Cardiac septum (tissue), 1 donor: ENCODE measurements around the gene POLR3K. TPM values are rescaled to one million over a fixed set of nuclear protein-coding genes. Genes with fewer than 3 reads are reported as not detected.
"Not testable (repeated sequence)": the region's sequence is repeated elsewhere in the genome, so short reads cannot be mapped to it uniquely, and the experiment has no call there.

Experiments
- DNase-seq: peaks from one replicate; pipeline ENCODE4 v3.0.0-alpha.2; 2020; ENCODE audit warnings: low spot score
- intact Hi-C: fragments of 100-400 bp; cut with DNase I; formaldehyde crosslinking; loops from one replicate; pipeline ENCODE4 v1.14.0; 2022
- total RNA-seq: library from RNA; stranded (reverse); fragmentation: NEBNext Ultra II Directional; extraction: Animal tissue kit (Norgen Biotek cat#: 25700); gene quantifications from one replicate; pipeline ENCODE4 v1.2.1, GENCODE V29; 2021
- donor health status: DM: no; HTN: no; CAD: no.

POLR3K gene
- total RNA-seq, 1 donor from 2014 or later, result 9.2 TPM

DNA sequence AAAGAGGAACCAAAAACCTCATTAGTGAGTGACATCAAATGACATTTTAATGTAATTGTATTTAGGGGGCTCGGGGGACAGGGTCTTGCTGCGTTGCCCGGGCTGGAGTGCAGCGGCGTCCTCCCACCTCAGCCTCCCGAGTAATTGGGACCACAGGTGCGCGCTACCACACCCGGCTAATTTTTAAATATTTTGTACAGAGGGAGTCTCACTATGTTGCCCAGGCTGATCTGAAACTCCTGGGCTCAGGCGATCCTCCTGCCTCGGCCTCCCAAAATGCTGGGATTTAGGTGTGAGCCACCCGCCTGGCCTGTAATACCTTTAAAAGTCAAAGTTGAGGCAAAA, 801 bp upstream of the POLR3K start:
- intact Hi-C loops, result no loop called here
- DNase-seq, result no peak

DNA sequence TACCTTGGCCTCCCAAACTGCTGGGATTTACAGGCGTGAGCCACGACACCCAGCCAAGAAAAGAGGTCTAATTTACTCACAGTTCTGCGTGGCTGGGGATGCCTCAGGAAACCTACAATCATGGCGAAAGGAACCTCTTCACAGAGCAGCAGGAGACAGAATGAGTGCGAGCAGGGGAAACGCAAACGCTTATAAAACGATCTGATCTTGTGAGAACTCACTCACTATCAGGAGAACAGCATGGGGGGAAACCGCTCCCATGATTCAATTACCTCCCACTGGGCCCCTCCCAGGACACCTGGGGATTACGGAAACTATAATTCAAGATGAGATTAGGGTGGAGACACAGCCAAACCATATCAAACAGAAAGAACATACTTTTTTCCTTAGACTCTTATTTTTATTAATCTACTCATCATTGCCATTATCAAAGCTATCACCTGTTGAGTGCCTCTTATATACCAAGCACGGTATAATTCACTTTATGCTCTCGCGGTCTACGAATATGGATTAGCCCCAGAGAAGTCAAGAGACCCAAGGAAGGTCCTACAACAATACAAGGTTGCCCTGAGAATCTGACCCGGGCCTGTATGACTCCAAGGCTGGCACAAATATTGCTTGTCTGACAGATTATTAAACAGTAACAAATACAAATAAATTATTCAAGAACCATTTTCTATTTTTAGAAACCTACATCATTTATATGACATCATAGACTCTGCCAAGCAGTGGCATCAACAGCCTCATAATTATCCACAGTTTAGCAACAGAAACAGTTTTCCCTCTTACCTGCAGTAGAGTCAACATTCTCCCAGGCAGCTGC, 2.4 kb downstream of the POLR3K start:
- intact Hi-C loops, result no loop called here
- no peak for DNase-seq

DNA sequence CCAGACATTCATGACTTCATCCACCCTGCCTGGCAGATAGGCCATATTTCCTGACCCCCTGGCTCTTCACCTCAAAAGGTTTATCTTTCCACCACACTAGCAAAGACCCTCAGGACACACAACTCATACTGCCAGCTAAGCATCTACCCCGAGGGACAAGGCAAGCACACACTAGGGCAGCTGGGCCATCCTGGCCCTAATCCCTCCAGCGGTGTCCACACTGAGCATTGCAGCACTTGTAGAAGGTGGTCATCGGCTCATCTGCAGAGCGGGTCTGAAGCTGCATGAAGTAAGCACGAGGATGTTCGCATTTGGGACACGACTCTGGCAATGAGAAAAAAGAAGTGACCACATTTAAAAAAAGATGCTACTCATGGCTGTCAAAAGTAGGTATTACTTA, 6.2 kb downstream of the POLR3K start:
- no peak for DNase-seq
- intact Hi-C loops, result no loop called here

DNA sequence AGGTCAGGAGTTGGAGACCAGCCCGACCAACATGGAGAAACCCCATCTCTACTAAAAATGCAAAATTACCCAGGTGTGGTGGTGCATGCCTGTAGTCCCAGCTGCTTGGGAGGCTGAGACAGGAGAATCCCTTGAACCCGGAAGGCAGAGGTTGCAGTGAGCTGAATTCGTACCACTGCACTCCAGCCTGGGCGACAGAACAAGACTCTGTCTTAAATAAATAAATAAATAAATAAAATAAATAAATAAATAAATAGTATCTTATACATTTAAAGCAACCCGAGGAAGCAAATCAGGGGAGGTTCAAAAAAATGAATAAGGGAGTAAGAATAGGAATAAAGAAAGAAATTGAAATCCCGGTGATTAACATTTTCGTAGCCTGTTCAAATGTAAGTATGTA, 6.9 kb downstream of the POLR3K start:
- DNase-seq, intact Hi-C loops: not testable (repeated sequence)

DNA sequence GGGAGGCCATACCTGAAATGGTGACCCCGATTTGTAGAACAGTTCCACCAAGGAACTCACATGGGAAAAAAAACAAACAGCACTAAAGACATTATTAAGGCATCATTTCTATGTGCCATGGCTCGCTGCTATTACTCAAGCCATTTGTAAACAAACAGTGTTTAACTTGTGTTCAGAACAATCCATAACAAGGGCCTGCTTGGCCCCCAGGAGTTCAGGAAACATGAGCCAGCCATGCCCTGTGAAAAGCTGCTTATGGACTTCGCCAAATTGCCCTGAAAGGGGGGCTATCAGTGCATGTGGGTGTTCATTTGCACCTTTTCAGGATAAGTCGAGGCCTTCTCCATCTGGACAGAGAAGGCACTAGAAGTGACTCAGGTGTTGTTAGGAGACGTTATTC, 8.0 kb downstream of the POLR3K start:
- intact Hi-C loops, result no loop called here
- no peak for DNase-seq

DNA sequence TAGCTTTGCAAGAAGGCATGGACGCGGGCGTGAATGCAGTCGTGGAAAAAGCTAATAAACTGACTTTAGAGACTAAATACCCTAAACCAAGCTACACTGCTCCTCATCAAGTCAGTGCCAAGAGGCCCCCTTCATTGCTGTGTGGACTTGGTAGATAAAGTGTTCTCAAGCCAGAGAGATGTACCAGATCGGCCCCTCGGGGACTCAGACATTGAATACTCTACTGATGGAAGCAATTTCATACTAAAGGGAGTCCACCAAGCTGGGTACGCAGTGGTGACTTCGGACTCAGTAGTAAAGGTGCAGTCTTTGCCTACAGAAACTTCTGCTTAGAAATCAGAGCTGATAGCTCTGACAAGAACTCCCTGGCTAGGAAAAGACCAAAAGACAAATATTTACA, 8.8 kb downstream of the POLR3K start:
- intact Hi-C loops, result no loop called here
- no peak for DNase-seq

DNA sequence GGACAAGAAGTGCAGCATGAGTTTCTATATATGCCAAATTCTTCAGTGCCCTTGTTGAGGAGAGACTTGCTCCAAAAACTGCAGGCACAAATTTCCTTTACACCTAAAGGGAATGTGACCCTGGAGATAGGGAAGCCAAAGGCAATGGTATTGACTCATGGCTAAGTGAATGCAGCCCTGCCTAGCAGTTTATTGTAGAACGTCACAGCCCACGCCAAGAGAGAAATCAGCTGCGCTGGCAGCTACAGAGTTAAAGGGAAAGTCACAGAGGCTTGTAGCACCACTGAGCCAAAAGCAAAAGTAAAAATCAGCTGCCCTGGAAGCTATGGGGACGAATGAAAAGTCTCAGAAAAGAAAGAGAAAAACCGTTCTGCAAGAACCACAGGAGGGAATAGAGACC, 10.1 kb downstream of the POLR3K start:
- no peak for DNase-seq
- intact Hi-C loops, result no loop called here

DNA sequence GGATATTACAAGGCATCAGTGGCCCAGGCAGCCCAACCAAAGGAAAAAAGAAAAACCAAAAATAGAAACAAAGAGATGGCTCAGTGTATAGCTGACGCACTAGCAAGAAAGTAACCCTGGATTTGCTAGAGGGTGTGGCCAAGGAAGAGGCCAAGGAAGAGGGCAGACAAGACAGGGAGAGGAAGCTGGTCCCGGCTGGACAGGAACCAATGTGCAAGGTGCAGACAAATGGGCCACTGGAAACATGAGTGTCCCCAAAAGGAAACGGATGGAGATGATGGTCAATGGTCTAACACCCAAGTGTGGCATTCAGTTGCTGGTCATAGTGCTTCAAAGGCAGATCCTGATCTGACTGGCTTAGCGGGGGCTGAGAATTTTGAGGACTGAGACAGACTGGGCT, 10.7 kb downstream of the POLR3K start:
- DNase-seq, result no peak
- intact Hi-C loops, result no loop called here

DNA sequence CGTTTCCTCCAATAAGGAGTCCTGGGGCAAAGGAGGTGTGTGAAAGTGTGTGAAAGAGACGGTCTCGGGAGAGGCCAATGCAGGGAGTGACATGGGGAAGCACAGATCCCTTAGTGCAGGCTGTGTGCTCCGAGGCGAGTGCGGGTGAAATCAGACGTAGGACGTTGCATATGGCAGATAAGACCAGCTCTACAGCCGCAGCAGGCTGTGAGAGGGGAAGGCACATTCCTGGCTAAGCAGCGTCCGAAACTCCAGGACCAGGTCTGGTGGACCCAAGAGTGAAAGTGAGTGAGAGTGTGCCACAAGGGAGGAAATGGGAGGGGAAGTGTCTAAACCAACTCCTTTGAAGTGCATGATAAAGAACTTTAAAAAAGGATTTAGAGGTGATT, 11.3 kb downstream of the POLR3K start:
- intact Hi-C loops, result no loop called here
- DNase-seq, result no peak

DNA sequence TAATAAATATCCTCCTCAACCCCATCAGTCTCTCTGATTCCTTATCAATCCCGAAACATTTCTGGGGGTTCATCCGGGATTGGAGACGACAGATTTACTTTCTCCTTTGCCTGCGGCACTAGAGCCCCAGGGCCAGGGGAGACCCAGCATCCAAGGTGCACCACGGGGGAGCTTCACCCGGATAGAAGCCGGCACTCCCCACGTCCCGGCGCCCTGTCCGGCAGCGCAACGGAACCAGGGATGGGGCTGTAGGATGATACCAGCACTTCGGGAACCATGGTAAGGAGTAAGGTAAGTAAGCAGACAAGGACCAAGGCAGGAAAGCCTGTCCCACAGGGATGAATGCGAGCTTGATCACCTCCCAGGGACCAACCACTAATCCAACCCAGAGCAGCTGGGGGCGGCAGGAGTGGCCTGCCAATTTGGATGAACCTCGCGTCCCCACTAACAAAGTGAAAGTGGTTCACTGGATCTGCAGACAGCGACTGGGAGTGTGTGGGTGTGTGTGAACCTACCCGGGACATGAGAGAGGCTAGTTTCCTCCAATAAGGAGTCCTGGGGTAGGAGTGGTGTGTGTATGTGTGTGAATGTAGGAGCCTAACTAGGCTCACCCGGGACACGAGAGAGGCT, 11.9 kb downstream of the POLR3K start:
- DNase-seq, result no peak
- intact Hi-C loops, result no loop called here

DNA sequence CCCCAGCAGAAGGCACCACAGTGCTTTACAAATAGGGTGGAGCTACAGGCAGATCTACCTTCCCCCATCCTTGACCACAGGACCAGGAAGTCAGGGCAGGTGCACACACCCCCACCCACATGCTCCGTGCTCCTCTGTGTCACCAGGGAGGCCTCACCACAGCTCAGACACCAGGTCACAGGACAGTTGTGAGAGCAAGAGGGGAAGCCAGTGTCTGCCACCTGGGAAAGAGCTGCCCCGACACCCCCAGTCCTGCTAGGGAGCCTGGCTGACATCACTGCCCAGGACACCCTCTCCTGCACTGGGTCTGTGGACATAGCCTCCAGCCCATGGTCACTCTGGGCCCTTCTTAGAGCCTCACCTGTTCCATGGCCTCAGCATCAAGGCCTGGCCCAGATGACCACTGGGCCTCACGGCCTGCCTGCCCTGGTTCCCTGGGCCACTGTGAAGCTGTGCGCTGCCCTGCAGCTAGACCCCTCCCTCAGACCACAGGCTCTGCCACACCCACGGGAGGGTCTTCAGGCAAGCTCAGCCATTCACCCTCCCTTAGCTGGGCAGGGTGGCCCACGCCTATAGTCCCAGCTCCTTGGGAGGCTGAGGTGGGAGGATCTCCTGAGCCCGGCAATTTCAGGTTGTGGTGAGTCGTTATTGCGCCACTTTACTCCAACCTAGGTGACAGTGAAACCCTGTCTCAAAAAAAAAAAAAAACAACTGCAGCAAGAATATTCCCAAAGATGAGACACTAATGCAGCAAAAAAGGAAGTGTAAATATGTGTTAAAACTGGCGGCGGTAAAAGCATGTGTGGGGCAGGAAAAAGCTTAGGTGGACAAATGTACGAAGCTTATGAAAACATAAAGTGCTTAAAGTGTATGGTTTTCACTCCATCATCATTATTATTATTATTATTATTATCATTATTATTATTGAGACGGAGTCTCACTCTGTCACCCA, 14.2 kb downstream of the POLR3K start:
- no peak for DNase-seq
- intact Hi-C loops, result no loop called here

DNA sequence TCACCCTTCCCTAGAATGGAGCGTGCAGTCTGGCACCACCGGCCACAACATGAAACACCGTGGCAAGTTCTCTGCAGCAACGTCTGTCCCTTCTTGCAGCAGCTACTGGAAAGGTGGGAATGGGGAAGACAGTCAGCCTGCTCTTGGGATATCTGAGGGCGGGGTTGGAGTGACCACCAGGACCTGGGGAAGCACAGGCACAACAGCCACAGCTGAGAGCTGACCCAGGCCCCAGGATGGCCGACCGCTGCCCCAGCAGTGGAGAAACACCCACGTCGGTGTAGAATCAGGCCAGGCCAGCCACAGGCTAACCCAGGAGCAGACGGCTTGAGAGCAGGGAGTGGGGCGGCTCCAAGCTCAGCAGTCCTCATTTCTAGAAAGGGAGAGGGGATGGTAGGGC, 15.2 kb downstream of the POLR3K start:
- intact Hi-C loops, DNase-seq: not testable (repeated sequence)

DNA sequence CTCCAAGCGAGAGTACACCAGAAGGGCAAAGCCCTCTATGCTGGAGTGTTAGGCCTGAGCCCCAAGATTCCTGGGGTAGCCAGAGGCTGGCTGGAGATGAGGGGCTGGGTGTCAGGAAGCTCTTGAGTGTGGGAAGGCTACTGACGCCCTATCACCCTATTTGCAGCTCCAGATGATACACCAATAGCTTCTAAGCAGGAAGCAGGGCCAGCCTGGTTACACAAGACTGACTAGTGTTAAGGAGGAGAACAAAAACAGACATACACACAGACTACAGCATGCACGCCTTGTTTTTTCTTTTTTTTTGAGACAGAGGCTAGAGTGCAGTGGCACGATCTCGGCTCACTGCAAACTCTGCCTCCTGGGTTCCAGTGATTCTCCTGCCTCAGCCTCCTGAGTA, 15.9 kb downstream of the POLR3K start:
- intact Hi-C loops, result no loop called here
- no peak for DNase-seq

DNA sequence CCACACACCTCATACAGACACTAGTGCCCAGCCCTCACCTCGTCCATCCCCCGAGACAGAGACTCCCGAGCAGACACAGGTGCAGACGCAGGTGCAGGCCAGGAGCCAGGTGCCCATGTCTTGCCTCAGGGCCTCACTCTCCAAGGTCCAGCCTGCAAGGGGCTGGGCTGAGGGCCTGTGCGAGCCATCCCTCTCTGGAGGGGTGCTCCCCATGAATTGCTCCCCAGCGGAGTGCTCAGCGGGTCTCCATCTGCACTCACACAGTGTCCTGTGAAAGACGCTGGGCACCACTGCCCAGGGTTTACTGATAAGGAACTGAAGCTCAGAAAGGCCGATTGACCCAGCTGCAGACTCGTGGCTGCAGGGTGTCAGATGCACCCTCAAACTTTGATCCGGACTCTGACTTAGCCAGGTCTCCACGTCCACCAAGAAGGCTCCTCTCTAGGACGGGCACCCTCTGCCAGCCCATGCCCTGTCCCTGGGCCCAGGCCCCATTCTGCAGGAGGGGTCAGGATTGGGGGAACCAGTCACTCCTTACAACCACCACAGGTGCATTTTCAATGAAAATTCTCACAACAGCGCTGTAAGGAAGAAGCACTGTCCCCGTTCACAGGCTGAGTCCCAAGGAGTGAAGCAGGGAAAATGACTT, 16.9 kb downstream of the POLR3K start:
- intact Hi-C loops, result no loop called here
- no peak for DNase-seq

DNA sequence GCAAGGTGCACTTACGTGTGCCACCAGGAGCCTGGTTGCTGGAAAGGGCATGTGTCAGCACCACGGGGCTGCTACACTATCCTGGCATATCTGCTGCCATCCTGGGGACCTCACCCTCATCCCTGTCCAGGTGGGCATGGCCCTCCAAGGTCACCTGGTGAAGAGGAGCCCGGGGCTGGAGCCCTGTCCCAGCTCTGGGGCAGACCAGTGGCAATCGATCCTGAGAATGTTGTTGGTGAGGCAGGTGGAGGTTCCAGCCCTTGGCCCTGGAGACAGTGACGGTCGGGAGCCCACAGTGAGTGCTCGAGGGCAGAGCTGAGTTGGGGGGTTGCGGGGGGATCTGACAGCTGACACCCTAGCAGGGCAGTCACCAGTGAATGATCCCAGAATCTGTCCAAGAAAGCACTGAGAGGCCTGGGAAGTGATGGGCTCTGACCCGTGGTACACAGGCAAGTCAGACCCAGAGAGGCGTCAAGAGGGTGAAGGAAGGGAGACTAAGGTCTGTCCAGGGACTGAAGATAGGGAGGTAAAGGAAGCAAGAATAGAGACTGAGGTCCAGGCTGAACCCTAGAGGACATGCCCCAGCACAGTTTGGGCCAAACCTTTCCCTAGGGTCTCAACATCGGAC, 17.6 kb downstream of the POLR3K start:
- intact Hi-C loops, result no loop called here
- no peak for DNase-seq

DNA sequence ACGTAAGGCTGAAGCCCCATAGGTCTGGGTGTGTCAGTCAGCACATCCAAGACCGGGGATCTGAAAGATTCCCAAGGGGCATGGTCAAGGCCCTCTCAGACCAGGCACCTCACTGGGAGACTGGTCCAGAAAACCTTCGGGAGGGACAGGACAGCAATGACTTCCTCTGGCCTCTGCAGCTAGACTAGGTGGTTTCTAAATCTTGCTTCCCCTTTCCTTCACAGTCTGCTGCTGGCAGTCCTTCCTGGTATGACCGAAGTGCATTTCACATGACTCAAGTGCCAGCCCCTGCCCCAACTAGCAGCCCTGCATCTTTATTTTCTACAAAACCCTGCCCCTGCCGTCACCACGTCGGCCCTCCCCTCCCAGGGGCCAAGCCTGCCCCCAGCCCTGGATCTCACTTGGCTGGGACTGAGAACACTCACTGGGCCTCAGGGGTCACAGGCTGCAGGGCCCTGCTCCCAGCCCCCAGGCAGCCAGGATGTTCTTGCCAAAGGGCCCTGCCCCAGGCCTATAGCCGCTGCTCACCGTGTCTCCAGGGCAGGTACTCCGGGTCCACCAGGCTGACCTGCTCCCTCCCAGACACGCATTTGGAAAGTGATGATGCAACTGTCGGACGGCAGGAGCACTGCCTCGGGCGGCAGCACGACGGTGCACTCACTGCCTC, 18.3 kb downstream of the POLR3K start:
- intact Hi-C loops, result no loop called here
- DNase-seq, result no peak

DNA sequence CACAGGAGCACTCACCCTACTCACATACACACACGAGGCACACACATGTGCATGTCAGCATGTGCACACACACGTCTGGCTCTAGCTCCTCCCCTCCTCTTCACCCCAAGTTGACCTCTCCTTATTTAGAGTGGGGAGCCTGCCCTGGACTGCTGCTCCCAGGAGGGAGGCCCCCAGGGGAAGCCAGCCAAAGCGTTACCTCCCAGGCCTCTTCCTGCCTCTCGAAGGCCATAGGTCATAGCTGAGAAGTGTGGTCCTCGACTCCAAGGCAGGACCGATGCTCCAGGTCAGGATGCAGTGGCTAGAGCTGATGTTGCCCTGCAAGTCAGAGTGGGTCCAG, 18.8 kb downstream of the POLR3K start:
- no peak for DNase-seq

DNA sequence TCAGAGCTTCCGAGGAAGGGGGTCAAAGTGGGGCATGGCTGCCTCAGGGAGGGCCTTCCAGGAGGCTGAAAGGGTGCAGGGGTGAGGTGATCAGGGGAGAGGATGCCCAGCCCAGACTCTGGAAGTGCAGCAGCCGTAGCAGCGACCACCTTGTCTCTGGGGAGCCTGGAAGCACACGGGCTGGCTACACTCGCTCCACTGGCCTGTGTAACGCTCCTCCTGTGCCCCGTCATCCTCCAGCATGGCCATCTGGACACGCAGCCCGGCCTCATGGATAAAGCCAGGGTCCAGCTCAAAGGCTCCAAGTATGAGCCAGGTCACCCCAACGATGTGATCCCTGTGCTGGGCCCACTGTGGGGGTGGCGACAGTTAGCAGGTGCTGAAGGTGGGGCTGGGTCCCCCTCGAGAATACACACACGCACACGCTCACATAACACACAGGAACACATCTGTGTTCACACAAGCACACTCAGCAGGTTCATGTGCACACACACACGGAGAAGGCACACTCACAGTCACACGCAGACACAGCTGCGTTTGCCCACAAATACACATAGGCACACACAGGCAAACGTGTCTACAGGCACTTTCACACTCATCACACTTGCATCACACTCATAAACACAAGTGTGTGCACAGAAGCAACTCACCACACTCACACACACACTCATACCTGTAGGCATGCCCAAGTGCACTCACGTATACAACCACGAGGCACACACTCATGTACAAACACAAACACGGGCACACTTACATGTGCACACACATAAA, 19.3 kb downstream of the POLR3K start:
- no peak for DNase-seq

More for the DNA sequence above, 18.8 kb downstream of the POLR3K start:
- intact Hi-C loops, result no loop called here

More for the DNA sequence above, 19.3 kb downstream of the POLR3K start:
- intact Hi-C loops, result no loop called here
